Cardiac muscle cell (in vitro differentiated cells and primary cell): ENCODE data around the gene MMS19. TPM values are rescaled to one million over a fixed set of nuclear protein-coding genes. Genes with fewer than 3 reads are reported as not detected.
A peak's percentile ranks its signal among the peaks of the same experiment; 100 is the strongest.

Source experiments
- DNase-seq, 2 donors: peaks; one replicate each; pipeline versions ENCODE4 v3.0.0 to v3.0.0-alpha.2; 2010 to 2017; ENCODE audit warnings: low read depth in 1 of 2, low spot score in 1 of 2
- H3K27ac ChIP-seq: fragments of 200-600 bp; sonication (generic); 2 replicates; pipeline ENCODE4 v1.5.1; 2016
- H3K27me3 ChIP-seq: fragments of 200-600 bp; sonication (generic); 2 replicates; pipeline ENCODE4 v1.6.0; 2016; ENCODE audit warnings: control low read depth
- H3K36me3 ChIP-seq: fragments of 200-600 bp; sonication (generic); 2 replicates; pipeline ENCODE4 v1.5.1; 2016; ENCODE audit warnings: control low read depth
- H3K4me1 ChIP-seq: fragments of 200-600 bp; sonication (generic); 2 replicates; pipeline ENCODE4 v1.8.1; 2017; ENCODE audit warnings: low read depth, mild to moderate bottlenecking, mixed run types
- H3K4me3 ChIP-seq: fragments of 200-600 bp; sonication (generic); 2 replicates; pipeline ENCODE4 v1.5.1; 2016; ENCODE audit warnings: mild to moderate bottlenecking
- H3K9me3 ChIP-seq: fragments of 200-600 bp; sonication (generic); 2 replicates; pipeline ENCODE4 v1.5.1; 2017; ENCODE audit warnings: low read depth, mild to moderate bottlenecking, control low read depth
- polyA plus RNA-seq: library from polyadenylated mRNA; unstranded; fragments of >200 nt; fragmentation: Nextera tagmentation; extraction: Ambion mirVana; gene quantifications from 2 replicates; pipeline ENCODE4 v1.2.1, GENCODE V29; 2016
- total RNA-seq: library from RNA; depleted of rRNA; stranded (reverse); fragments of >200 nt; gene quantifications from 2 replicates; pipeline ENCODE4 v1.2.3, GENCODE V29; 2016
- TF ChIP-seq, protein P1 (sequence below): IDR thresholded peaks from 2 replicates; pipeline ENCODE4 v1.5.1; 2012; ENCODE audit warnings: low read depth, mild to moderate bottlenecking, low read length

MMS19 gene
- total and polyA plus RNA-seq, 2 experiments from 2014 or later: 72.5 to 94.0 TPM

- no peak overlapping the region for H3K27ac ChIP-seq
- DNase-seq: peak in 1 of 2 donors; percentile 36
- TF ChIP-seq, protein P1, sequence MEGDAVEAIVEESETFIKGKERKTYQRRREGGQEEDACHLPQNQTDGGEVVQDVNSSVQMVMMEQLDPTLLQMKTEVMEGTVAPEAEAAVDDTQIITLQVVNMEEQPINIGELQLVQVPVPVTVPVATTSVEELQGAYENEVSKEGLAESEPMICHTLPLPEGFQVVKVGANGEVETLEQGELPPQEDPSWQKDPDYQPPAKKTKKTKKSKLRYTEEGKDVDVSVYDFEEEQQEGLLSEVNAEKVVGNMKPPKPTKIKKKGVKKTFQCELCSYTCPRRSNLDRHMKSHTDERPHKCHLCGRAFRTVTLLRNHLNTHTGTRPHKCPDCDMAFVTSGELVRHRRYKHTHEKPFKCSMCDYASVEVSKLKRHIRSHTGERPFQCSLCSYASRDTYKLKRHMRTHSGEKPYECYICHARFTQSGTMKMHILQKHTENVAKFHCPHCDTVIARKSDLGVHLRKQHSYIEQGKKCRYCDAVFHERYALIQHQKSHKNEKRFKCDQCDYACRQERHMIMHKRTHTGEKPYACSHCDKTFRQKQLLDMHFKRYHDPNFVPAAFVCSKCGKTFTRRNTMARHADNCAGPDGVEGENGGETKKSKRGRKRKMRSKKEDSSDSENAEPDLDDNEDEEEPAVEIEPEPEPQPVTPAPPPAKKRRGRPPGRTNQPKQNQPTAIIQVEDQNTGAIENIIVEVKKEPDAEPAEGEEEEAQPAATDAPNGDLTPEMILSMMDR: no peak
- H3K9me3 ChIP-seq: no peaks in the 10 kb centered on the region
- no peaks in the 10 kb centered on the region for H3K36me3 ChIP-seq
- no peak overlapping the region for H3K4me3 ChIP-seq
- no peaks in the 10 kb centered on the region for H3K4me1 ChIP-seq
- no peaks in the 10 kb centered on the region for H3K27me3 ChIP-seq
Measured at GRCh38 chr10:97538411-97538810, 40.2 kb upstream of the MMS19 start.

DNA sequence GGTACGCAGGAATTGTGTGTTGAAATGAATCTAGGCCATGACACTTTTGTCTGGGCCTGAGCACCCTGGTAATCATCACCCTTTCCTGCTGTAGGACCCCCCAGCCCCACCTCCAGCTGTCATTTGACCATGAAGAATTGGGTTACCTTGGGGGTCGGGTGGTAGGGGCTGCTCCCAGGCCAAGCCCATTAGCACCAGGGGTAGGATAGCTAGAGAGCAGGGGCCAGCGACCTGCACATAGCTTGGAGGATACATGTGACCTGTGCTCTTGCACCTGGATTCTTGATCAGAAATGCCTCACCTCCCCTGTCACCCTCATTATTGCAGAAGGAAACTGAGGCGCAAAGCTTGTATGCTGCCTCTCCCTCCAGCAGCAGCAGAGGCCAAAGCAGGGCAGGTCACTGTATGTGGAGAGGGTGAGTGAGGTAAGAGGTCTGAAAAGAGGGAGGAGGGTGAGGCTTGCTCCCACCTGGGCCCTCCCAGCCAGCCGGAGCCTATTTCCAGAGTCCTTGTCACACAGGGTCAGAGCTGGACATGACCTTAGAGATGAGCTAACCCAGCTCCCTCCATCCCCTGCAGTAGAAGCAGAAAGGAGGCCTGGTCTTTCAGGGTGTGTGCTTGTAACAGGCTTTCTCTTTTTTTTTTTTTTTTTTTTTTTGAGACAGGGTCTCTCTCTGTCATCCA, 39.1 kb upstream of the MMS19 start:
- Histone ChIP-seq H3K4me3 (no peak overlapping the region), H3K27me3 (no peaks in the 10 kb centered on the region), H3K27ac (no peak overlapping the region), H3K36me3 (no peaks in the 10 kb centered on the region), H3K9me3 (no peaks in the 10 kb centered on the region), H3K4me1 (no peaks in the 10 kb centered on the region)
- TF ChIP-seq, protein P1: no peak
- no peak for DNase-seq

GRCh38 chr10:97534746-97535367, 36.6 kb upstream of the MMS19 start:
- no peaks in the 10 kb centered on the region for H3K4me1 ChIP-seq
- DNase-seq: peak; percentile 37 to 56
- no peak overlapping the region for H3K27ac ChIP-seq
- H3K27me3 ChIP-seq: no peaks in the 10 kb centered on the region
- no peaks in the 10 kb centered on the region for H3K9me3 ChIP-seq
- H3K36me3 ChIP-seq: no peaks in the 10 kb centered on the region
- H3K4me3 ChIP-seq: no peak overlapping the region
- TF ChIP-seq, protein P1: peak; percentile 71

GRCh38 chr10:97533888-97534287, 35.7 kb upstream of the MMS19 start:
- TF ChIP-seq, protein P1: no peak
- Histone ChIP-seq H3K27me3 (no peaks in the 10 kb centered on the region), H3K4me1 (no peaks in the 10 kb centered on the region), H3K4me3 (no peak overlapping the region), H3K9me3 (no peaks in the 10 kb centered on the region), H3K36me3 (no peaks in the 10 kb centered on the region), H3K27ac (no peak overlapping the region)
- no peak for DNase-seq

- no peaks in the 10 kb centered on the region for H3K36me3 ChIP-seq
- no peaks in the 10 kb centered on the region for H3K4me1 ChIP-seq
- peak in 1 of 2 donors; percentile 32 for DNase-seq
- H3K27ac ChIP-seq: no peak overlapping the region
- TF ChIP-seq, protein P1: no peak
- H3K27me3 ChIP-seq: no peaks in the 10 kb centered on the region
- no peak overlapping the region for H3K4me3 ChIP-seq
- no peaks in the 10 kb centered on the region for H3K9me3 ChIP-seq
Measured at GRCh38 chr10:97532935-97533671, 34.9 kb upstream of the MMS19 start.
